Mucosa of rectum (tissue), 2 donors: ENCODE data around the gene NADK.
A peak's percentile ranks its signal among the peaks of the same experiment; 100 is the strongest.

ENCODE experiments used
- H3K27ac ChIP-seq, 2 donors: one replicate each; pipeline ENCODE4 v1.7.0; 2013; ENCODE audit warnings: inconsistent platforms in 2 of 2, low read depth in 2 of 2, low read length in 2 of 2
- H3K27me3 ChIP-seq, 2 donors: one replicate each; pipeline ENCODE4 v1.7.0; 2013; ENCODE audit warnings: low read length in 2 of 2; ENCODE audit not compliant: control insufficient read depth in 2 of 2, insufficient read depth in 2 of 2
- H3K36me3 ChIP-seq, 2 donors: one replicate each; pipeline ENCODE4 v1.7.0; 2013; ENCODE audit warnings: low read length in 2 of 2; ENCODE audit not compliant: control insufficient read depth in 2 of 2, insufficient read depth in 2 of 2
- H3K4me1 ChIP-seq, 2 donors: one replicate each; pipeline ENCODE4 v1.7.0; 2013; ENCODE audit warnings: low read length in 2 of 2, mild to moderate bottlenecking in 1 of 2; ENCODE audit not compliant: control insufficient read depth in 2 of 2, insufficient read depth in 2 of 2
- H3K4me3 ChIP-seq, 2 donors: one replicate each; pipeline ENCODE4 v1.7.0; 2013; ENCODE audit warnings: low read length in 2 of 2
- H3K9ac ChIP-seq, 2 donors: one replicate each; pipeline ENCODE4 v1.7.0; 2013; ENCODE audit warnings: low read length in 2 of 2, low read depth in 1 of 2, mild to moderate bottlenecking in 1 of 2
- H3K9me3 ChIP-seq, 2 donors: one replicate each; pipeline ENCODE4 v1.7.0; 2013; ENCODE audit warnings: low read length in 2 of 2; ENCODE audit not compliant: control insufficient read depth in 2 of 2
- donor health status: healthy.
- donor health status: Normal muscosa, but diverticular disease.

Gene NADK

DNA sequence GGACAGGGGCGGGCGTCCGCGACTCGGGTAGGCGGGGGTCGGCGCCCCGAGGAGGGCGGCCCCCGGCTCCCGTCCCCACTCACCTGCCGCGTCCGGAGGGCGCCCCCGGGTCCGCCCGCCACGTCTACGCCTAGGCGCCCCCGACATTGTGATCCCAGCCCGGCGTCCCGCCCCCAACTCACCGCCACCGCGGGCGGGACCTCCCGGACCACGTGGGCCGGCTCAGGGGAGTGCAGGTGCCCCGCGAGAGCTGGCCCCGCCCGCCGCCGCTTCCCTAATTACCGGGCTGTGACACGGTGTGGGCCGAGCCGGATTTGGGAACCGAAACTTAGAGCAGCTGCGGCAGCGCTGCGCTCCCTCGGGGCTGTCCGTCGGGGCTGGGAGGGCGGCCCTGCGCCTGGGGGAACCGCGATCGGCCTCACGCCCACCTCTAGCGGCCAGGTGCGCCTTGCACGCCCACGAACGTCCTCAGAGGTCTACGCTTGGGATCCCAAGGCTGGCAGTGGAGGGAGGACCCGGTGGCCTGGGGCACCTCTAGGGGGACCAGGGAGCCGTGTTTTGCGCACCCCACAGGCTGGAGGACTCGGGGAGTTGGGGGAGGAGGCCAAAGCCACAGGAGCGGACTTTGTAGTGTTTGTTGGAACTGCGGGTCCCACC, 521 bp upstream of the NADK start:
- Histone ChIP-seq H3K9ac (peak overlapping the region; percentile 70 to 99), H3K27ac (peak overlapping the region; percentile 94 to 99), H3K4me1 (peaks cover 69 to 71% of the 10 kb centered on the region in 2 donors), H3K36me3 (no peaks in the 10 kb centered on the region), H3K27me3 (no peaks in the 10 kb centered on the region), H3K9me3 (no peaks in the 10 kb centered on the region), H3K4me3 (peak overlapping the region; percentile 74 to 84)

DNA sequence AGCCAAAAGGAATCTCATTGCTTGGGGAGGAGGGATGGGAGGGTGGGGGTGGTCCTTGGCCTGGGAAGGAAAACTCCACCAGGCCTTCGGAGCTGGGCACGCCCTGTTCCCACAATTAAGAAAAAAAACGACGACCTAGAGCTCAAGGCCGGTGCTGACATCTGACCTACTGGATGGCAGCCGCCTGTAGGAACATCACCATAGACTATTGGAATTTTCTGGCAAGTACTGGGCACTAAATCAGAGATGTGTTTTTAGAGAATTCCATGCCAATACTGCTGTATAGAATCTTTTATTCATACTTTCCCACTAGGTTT, 729 bp downstream of the NADK start:
- Histone ChIP-seq H3K4me3 (peak overlapping the region; percentile 84 to 86), H3K9me3 (no peaks in the 10 kb centered on the region), H3K27ac (peak overlapping the region; percentile 92 to 99), H3K9ac (peak overlapping the region; percentile 76 to 99), H3K27me3 (no peaks in the 10 kb centered on the region), H3K36me3 (no peaks in the 10 kb centered on the region), H3K4me1 (peaks cover 59 to 61% of the 10 kb centered on the region in 2 donors)

DNA sequence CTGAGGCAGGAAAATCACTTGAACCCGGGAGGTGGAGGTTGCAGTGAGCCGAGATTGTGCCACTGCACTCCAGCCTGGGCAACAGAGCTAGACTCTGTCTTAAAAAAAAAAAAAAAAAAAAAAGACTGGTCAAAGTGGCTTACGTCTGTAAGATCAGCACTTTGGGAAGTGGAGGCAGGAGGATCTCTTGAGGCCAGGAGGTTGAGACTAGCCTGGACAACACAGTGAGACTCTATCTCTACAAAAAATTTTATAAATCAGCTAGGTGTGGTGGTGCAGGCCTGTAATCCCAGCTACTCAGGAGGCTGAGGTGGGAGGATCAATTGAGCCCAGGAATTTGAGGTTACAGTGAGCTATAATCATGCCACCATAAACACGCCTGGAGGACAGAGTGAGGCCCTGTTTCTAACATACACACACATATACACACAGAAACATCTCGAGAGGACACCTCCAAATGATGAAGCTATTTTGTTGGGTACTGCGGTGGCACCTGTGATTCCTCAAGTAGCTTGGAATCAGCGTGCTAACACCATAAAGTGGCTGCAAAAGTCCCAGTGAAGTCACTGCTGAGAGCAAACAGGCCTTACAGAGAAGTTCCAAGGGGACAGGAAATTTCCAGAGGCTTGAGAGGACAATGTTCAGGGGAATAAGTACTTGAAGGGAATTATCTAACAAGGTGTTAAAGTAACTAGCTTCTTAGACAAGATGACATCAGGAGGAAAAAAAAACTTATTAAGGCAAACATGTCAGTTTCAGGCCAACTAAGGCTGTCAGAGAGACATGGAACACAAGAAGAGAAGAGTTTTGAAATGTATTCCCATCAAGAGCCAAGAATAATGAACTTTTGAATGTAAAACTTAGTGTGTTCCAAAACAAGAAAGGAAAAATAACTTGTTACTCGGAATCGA, 1.3 kb downstream of the NADK start:
- Histone ChIP-seq H3K9me3 (no peaks in the 10 kb centered on the region), H3K36me3 (peaks cover 0 to 3% of the 10 kb centered on the region in 2 donors), H3K27me3 (no peaks in the 10 kb centered on the region), H3K9ac (peak overlapping the region; percentile 63 to 99), H3K4me1 (peaks cover 53 to 55% of the 10 kb centered on the region in 2 donors), H3K4me3 (peak overlapping the region; percentile 84 to 86), H3K27ac (peak overlapping the region; percentile 92 to 99)

DNA sequence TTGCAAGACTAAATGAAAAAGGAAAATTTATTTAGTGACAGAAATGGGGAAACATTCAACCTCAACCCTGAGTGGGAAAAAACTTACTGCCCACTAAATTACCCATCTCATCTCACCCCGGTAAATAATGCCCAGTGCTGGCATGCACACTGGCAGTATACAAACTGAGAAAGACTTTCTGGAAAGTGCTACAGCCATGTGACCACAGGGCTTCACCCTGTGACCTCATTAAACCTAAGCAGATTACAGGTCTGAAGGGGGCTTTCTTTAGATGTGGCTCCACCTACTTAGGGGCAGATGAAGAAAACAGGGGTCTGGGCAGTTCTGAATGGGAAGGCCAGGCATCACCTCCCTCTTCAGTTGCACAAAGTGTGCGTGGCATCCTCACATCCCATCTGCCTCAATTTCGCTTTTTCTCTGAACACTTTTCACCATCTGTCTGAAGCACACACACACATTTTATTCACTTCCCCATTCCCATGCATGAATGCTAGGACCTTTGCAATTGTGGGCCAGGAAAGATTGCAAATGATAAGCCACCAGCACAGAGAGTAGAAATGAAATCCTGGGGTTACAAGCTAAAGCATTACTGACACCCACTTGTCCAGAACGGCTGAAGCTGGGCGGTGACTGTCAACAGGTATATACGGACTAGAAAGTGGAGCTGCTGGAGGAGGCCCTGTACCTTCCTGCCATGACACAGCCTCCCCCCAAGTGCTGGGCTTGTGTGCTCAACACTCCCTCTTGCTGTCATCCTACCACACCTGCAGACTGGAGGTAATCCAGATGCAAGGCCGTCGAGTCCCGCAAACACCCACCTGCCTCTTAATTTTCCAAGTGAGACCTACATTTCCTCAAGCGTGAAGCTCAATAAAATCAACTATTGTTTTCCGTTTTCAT, 2.7 kb downstream of the NADK start:
- H3K9ac ChIP-seq = peak overlapping the region in 1 of 2 donors; percentile 9
- H3K27me3 ChIP-seq = no peaks in the 10 kb centered on the region
- peaks cover 39 to 41% of the 10 kb centered on the region in 2 donors for H3K4me1 ChIP-seq
- H3K9me3 ChIP-seq = no peaks in the 10 kb centered on the region
- peaks cover 7% of the 10 kb centered on the region in 2 donors for H3K36me3 ChIP-seq
- H3K4me3 ChIP-seq = peak overlapping the region in 1 of 2 donors; percentile 23
- peak overlapping the region in 1 of 2 donors; percentile 17 for H3K27ac ChIP-seq

DNA sequence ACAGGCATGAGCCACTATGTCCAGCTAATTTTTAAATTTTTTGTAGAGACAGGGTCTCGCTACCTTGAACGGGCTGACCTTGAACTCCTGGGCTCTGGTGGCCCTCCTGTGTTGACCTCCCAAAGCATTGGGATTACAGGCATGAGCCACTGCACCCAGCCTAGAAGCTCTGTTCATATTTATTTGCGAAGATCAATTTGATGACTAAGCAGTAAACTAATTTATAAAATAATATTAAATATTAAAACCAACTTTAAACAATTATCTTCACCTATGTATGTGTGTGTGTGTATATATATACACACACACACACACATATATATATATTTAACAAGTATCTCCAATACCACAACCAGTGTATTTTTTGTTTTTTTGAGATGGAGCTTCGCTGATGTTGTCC, 4.4 kb downstream of the NADK start:
- H3K9ac ChIP-seq = no peak overlapping the region
- no peaks in the 10 kb centered on the region for H3K27me3 ChIP-seq
- H3K9me3 ChIP-seq = no peaks in the 10 kb centered on the region
- H3K36me3 ChIP-seq = peaks cover 7% of the 10 kb centered on the region in 2 donors
- H3K4me1 ChIP-seq = peaks cover 23 to 24% of the 10 kb centered on the region in 2 donors
- H3K4me3 ChIP-seq = no peak overlapping the region
- H3K27ac ChIP-seq = no peak overlapping the region

DNA sequence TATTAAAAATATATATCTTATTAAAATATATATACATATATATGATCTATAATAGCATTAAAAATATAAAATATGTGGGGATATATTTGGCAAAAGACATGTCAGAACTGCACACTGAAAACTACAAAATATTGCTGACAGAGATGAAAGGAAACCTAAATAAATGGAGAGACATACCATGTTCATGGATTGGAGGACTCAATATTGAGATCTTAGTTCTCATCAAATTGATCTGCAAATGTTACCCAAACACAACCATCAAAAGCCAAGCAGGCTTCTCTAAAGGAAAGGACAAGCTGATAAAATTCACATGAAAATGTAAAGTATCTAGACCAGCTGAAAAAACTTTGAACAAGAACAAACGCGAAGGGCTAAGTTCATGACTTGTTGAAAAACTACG, 7.2 kb downstream of the NADK start:
- no peak overlapping the region for H3K27ac ChIP-seq
- no peaks in the 10 kb centered on the region for H3K27me3 ChIP-seq
- peaks cover 7 to 16% of the 10 kb centered on the region in 2 donors for H3K36me3 ChIP-seq
- H3K9ac ChIP-seq = no peak overlapping the region
- H3K4me3 ChIP-seq = no peak overlapping the region
- peaks cover 10 to 11% of the 10 kb centered on the region in 2 donors for H3K4me1 ChIP-seq
- H3K9me3 ChIP-seq = no peaks in the 10 kb centered on the region

DNA sequence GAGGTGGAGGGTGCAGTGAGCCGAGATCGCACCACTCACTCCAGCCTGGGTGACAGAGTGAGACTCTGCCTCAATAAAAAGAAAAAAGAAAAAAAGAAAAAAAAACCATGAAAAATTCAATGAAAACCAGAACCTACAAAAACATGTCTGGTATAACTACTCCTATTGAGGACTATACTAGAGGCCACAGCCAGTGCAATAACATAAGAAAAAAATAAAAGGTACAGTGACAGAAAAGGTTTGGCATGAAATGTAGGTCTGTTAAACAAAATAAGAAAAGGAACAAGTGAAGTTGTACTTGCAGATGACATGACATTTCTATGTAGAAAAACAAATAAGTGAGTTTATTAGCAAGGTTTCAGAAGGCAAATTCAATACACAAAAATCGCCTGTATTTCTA, 8.2 kb downstream of the NADK start:
- Histone ChIP-seq H3K9me3 (no peaks in the 10 kb centered on the region), H3K9ac (no peak overlapping the region), H3K36me3 (peaks cover 7 to 17% of the 10 kb centered on the region in 2 donors), H3K27me3 (no peaks in the 10 kb centered on the region), H3K4me1 (peaks cover under 1 to 2% of the 10 kb centered on the region in 2 donors), H3K27ac (no peak overlapping the region), H3K4me3 (no peak overlapping the region)

DNA sequence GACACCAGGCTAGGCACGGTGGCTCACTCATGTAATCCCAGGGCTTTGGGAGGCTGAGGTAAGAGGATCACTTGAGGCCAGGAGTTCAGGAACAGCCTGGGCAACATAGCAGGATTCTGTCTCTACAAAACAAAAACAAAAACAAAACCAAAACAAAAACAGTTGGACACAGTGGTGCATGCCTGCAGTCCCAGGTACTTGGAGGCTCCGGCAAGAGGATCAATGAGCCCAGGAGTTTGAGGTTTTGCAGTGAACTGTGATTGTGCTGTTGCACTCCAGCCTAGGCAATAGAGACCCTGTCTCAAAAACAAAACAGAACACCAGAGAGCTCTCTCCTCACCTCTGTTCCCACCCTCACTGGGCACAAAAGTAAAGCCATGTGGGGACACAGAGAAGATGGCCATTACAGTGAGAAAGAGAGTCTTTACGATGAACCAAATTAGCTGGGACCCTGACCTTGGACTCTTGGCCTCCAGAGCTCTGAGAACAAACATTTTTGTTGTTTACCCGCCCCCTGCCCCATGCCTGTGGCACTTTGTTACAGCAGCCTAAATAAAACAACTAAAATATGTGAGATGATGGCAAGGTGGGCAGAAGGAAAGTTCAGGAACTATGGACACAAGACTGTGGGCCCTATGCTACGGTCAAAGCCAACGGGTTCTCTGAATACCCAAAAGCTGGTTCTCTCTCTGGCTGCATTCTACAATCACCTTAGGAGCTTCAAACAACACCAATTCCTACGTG, 9.8 kb downstream of the NADK start:
- Histone ChIP-seq H3K36me3 (peaks cover 10 to 31% of the 10 kb centered on the region in 2 donors), H3K4me3 (no peak overlapping the region), H3K4me1 (no peaks in the 10 kb centered on the region), H3K9ac (no peak overlapping the region), H3K9me3 (no peaks in the 10 kb centered on the region), H3K27me3 (no peaks in the 10 kb centered on the region), H3K27ac (no peak overlapping the region)

DNA sequence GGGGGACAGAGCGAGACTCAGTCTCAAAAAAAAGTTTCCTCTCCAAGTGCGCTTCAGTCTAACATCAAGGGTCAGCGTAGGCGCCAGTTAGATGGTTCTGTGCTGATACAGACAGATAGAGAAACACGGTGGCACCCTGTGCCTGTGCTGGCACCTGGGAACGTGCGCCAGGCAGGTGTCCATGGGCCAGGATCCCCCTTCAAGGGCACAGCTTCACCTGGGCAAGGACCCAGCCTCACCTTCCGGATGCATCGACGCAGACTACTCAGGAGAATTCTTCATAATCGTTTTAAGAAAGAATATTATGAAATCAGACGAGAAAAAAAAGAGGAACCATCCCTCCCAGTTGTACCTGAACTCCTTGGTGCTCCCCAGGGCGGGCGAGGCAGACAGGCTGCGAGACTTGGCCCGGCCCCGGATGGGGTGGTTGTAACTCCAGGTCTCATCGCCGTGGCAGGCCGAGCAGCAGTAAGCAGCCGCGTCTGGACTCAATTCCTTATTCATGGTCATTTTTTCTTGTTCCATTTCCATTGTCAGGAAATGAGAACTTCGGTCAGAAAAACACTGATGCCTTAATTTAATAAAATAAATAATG, 13.3 kb downstream of the NADK start:
- no peak overlapping the region for H3K4me3 ChIP-seq
- no peak overlapping the region for H3K9ac ChIP-seq
- no peaks in the 10 kb centered on the region for H3K27me3 ChIP-seq
- H3K27ac ChIP-seq = no peak overlapping the region
- peaks cover 18 to 45% of the 10 kb centered on the region in 2 donors for H3K36me3 ChIP-seq
- peaks cover under 1 to 1% of the 10 kb centered on the region in 2 donors for H3K4me1 ChIP-seq
- H3K9me3 ChIP-seq = no peaks in the 10 kb centered on the region
